T-cell (primary cell): ENCODE measurements around the gene EEF1A2. TPM values are rescaled to one million over a fixed set of nuclear protein-coding genes. Genes with fewer than 3 reads are reported as not detected.

ENCODE experiments used
- ATAC-seq, 4 experiments: fragments of 200-7000 bp in 3 of 4; fragments of 150-1000 bp in 1 of 4; cut with Tn5 transposase; replicated peaks in 1 of 4; 1 replicate in 3 of 4; 2 replicates in 1 of 4; pipeline ENCODE4 v1.10.0; 2021; ENCODE audit warnings: moderate library complexity in 3 of 4, mild to moderate bottlenecking in 2 of 4, moderate number of reproducible peaks in 1 of 4
- CTCF ChIA-PET, 2 donors: fragments of 300-600 bp; sonication (Branson Sonifier 250); formaldehyde crosslinking; loops; one replicate each; lab custom pipeline; 2022; ENCODE audit warnings: antibody characterized with exemption in 2 of 2; lab: Charles Lee
- POLR2A ChIA-PET, 2 donors: fragments of 300-600 bp; sonication (Branson Sonifier 250); formaldehyde crosslinking; loops; one replicate each; lab custom pipeline; 2022; ENCODE audit warnings: antibody characterized with exemption in 2 of 2; lab: Charles Lee
- DNase-seq, 35 experiments: peaks; one replicate each; pipeline versions ENCODE4 v3.0.0 to v3.0.0-alpha.2; 2013 to 2023
- H3K27ac ChIP-seq: one replicate; pipeline ENCODE4 v1.5.1; 2013; ENCODE audit warnings: low read length
- H3K27me3 ChIP-seq, 2 experiments: replicated peaks in 1 of 2; 1 replicate in 1 of 2; 2 replicates in 1 of 2; pipeline versions ENCODE4 v1.6.1 to v1.7.0; 2013; ENCODE audit warnings: low read length in 1 of 2, mixed read lengths in 1 of 2; ENCODE audit not compliant: control insufficient read depth in 2 of 2, insufficient read depth in 2 of 2; ENCODE audit errors: extremely low read depth in 1 of 2
- H3K36me3 ChIP-seq, 2 donors: 1 replicate in 1 of 2; 2 replicates in 1 of 2; pipeline versions ENCODE4 v1.6.1 to v1.7.0; 2013; ENCODE audit warnings: low read length in 1 of 2; ENCODE audit not compliant: control insufficient read depth in 2 of 2, insufficient read depth in 1 of 2; ENCODE audit errors: extremely low read depth in 1 of 2
- H3K4me1 ChIP-seq, 2 experiments: 1 replicate in 1 of 2; 2 replicates in 1 of 2; pipeline versions ENCODE4 v1.6.1 to v1.7.0; 2013; ENCODE audit warnings: low read length in 2 of 2, mixed read lengths in 1 of 2; ENCODE audit not compliant: insufficient read depth in 2 of 2, control insufficient read depth in 1 of 2; ENCODE audit errors: extremely low read depth in 1 of 2
- H3K4me3 ChIP-seq, 2 donors: 1 replicate in 1 of 2; 2 replicates in 1 of 2; pipeline versions ENCODE4 v1.5.1 to v1.7.0; 2013; ENCODE audit warnings: mild to moderate bottlenecking in 2 of 2, low read length in 1 of 2, moderate library complexity in 1 of 2; ENCODE audit not compliant: control insufficient read depth in 1 of 2; ENCODE audit errors: extremely low read depth in 1 of 2
- H3K9me3 ChIP-seq: 2 replicates; pipeline ENCODE4 v1.7.0; 2013
- H3K27ac Mint-ChIP-seq, 2 donors: one replicate each; pipeline ENCODE4 v1.8.0; 2020 to 2021; ENCODE audit warnings: mild to moderate bottlenecking in 2 of 2, mixed read lengths in 2 of 2
- H3K27me3 Mint-ChIP-seq, 2 donors: one replicate each; pipeline ENCODE4 v1.8.0; 2021 to 2022; ENCODE audit warnings: mixed read lengths in 2 of 2
- H3K36me3 Mint-ChIP-seq: one replicate; pipeline ENCODE4 v1.8.0; 2021; ENCODE audit warnings: mixed read lengths
- H3K4me1 Mint-ChIP-seq, 3 donors: one replicate each; pipeline ENCODE4 v1.8.0; 2020 to 2022; ENCODE audit warnings: mixed read lengths in 3 of 3, mild to moderate bottlenecking in 1 of 3
- H3K4me3 Mint-ChIP-seq, 3 donors: one replicate each; pipeline ENCODE4 v1.8.0; 2020 to 2022; ENCODE audit warnings: mild to moderate bottlenecking in 3 of 3, mixed read lengths in 3 of 3, moderate library complexity in 3 of 3
- H3K9me3 Mint-ChIP-seq, 3 donors: one replicate each; pipeline ENCODE4 v1.8.0; 2020 to 2022; ENCODE audit warnings: mixed read lengths in 3 of 3
- WGBS: methylation state at CpG from one replicate; pipeline ENCODE4 v1.1.5; 2013; ENCODE audit warnings: missing lambda C conversion rate; ENCODE audit not compliant: insufficient coverage; 5-methylcytosine and 5-hydroxymethylcytosine counted together
- total RNA-seq, 35 experiments: library from RNA in 6 of 35; stranded (reverse) in 6 of 35; fragments of 120-200 nt in 1 of 35; gene quantifications; one replicate each; pipeline versions ENCODE4 v1.2.1 to v1.2.4 and lab custom pipeline; 2013 to 2026

The EEF1A2 gene
- total RNA-seq, 5 donors from 2014 or later (not counting 1 experiment from before 2014, with no cell fraction given): 0.50 to 3.1 (median 1.1) TPM

- peaks cover 13 to 26% of the 10 kb centered on the region in 2 donors for H3K27me3 Mint-ChIP-seq
- H3K27ac Mint-ChIP-seq: no peak overlapping the region
- no peak overlapping the region for H3K4me3 ChIP-seq
- DNase-seq: no peak
- H3K27ac ChIP-seq: no peak overlapping the region
- H3K9me3 Mint-ChIP-seq: no peaks in the 10 kb centered on the region
- ChIA-PET POLR2A (interaction anchor here in 1 of 2 donors (0.7 kb wide), 1 partner anchor 265 kb away, joined by 3 read pairs; no protein-coding TSS in a partner anchor), CTCF (no interaction called here)
- H3K4me1 Mint-ChIP-seq: peaks cover 0 to 6% (median 4%) of the 10 kb centered on the region in 3 donors
- H3K4me3 Mint-ChIP-seq: no peak overlapping the region
- H3K36me3 ChIP-seq: no peaks in the 10 kb centered on the region
- peaks cover 0 to 29% of the 10 kb centered on the region in 2 experiments for H3K4me1 ChIP-seq
- no peak for ATAC-seq
- no peaks in the 10 kb centered on the region for H3K36me3 Mint-ChIP-seq
- 74% methylated on average over 4 of the region's 8 CpGs for WGBS
- peaks cover 0 to 66% of the 10 kb centered on the region in 2 experiments for H3K27me3 ChIP-seq
- H3K9me3 ChIP-seq: no peaks in the 10 kb centered on the region
These were observed 3.6 kb downstream of the EEF1A2 start for GRCh38 chr20:63495167-63495720.

- CTCF ChIA-PET: interaction anchor here in 1 of 2 donors (1.1 kb wide), 1 partner anchor 280 kb away, joined by 3 read pairs; no protein-coding TSS in a partner anchor
- ATAC-seq: no peak
These were observed 4.3 kb downstream of the EEF1A2 start for GRCh38 chr20:63494420-63495166.

GRCh38 chr20:63494084-63494419 lies 4.8 kb downstream of the EEF1A2 start:
- H3K4me1 Mint-ChIP-seq: peaks cover 0 to 6% (median 4%) of the 10 kb centered on the region in 3 donors
- H3K27me3 Mint-ChIP-seq: peaks cover 13 to 34% of the 10 kb centered on the region in 2 donors
- no peak overlapping the region for H3K27ac Mint-ChIP-seq
- Histone ChIP-seq H3K4me3 (no peak overlapping the region), H3K9me3 (no peaks in the 10 kb centered on the region), H3K4me1 (peaks cover 0 to 21% of the 10 kb centered on the region in 2 experiments), H3K27ac (no peak overlapping the region), H3K36me3 (no peaks in the 10 kb centered on the region), H3K27me3 (peaks cover 0 to 65% of the 10 kb centered on the region in 2 experiments)
- ATAC-seq (no peak), DNase-seq (no peak)
- POLR2A ChIA-PET: no interaction called here
- no peak overlapping the region for H3K4me3 Mint-ChIP-seq
- H3K36me3 Mint-ChIP-seq: no peaks in the 10 kb centered on the region
- no peaks in the 10 kb centered on the region for H3K9me3 Mint-ChIP-seq
- CTCF ChIA-PET: interaction anchor here (0.5 to 1.2 kb wide), 3 partner anchors 22 to 279 kb away, joined by 3 to 7 read pairs (median 3); no protein-coding TSS in a partner anchor
- WGBS: 88% methylated on average over 7 of the region's 7 CpGs

More at GRCh38 chr20:63494420-63495166, 4.3 kb downstream of the EEF1A2 start:
- Mint-ChIP-seq H3K36me3 (no peaks in the 10 kb centered on the region), H3K27me3 (peaks cover 13 to 31% of the 10 kb centered on the region in 2 donors), H3K4me3 (no peak overlapping the region), H3K4me1 (peaks cover 0 to 6% (median 4%) of the 10 kb centered on the region in 3 donors), H3K27ac (no peak overlapping the region), H3K9me3 (no peaks in the 10 kb centered on the region)
- no peak for DNase-seq
- POLR2A ChIA-PET: no interaction called here
- Histone ChIP-seq H3K27ac (no peak overlapping the region), H3K27me3 (peaks cover 0 to 64% of the 10 kb centered on the region in 2 experiments), H3K4me3 (no peak overlapping the region), H3K9me3 (no peaks in the 10 kb centered on the region), H3K36me3 (no peaks in the 10 kb centered on the region), H3K4me1 (peaks cover 0 to 26% of the 10 kb centered on the region in 2 experiments)
- 84% methylated on average over 48 of the region's 51 CpGs for WGBS

- ATAC-seq: no peak
- Histone ChIP-seq H3K27ac (no peak overlapping the region), H3K36me3 (no peaks in the 10 kb centered on the region), H3K4me1 (peaks cover 0 to 20% of the 10 kb centered on the region in 2 experiments), H3K4me3 (no peak overlapping the region), H3K27me3 (peaks cover 0 to 69% of the 10 kb centered on the region in 2 experiments), H3K9me3 (no peaks in the 10 kb centered on the region)
- no peak for DNase-seq
- H3K4me3 Mint-ChIP-seq: no peak overlapping the region
- no peak overlapping the region for H3K27ac Mint-ChIP-seq
- ChIA-PET POLR2A (no interaction called here), CTCF (interaction anchor here (0.5 to 1.2 kb wide), 3 partner anchors 22 to 279 kb away, joined by 3 to 7 read pairs (median 3); no protein-coding TSS in a partner anchor)
- no peaks in the 10 kb centered on the region for H3K9me3 Mint-ChIP-seq
- H3K4me1 Mint-ChIP-seq: peaks cover 0 to 6% (median 4%) of the 10 kb centered on the region in 3 donors
- WGBS: 67% methylated on average over 13 of the region's 13 CpGs
- H3K36me3 Mint-ChIP-seq: no peaks in the 10 kb centered on the region
- peaks cover 13 to 37% of the 10 kb centered on the region in 2 donors for H3K27me3 Mint-ChIP-seq
These were observed 5.3 kb downstream of the EEF1A2 start for GRCh38 chr20:63493563-63494020.

GRCh38 chr20:63492982-63493381 lies 5.9 kb downstream of the EEF1A2 start:
- H3K9me3 Mint-ChIP-seq: no peaks in the 10 kb centered on the region
- H3K36me3 Mint-ChIP-seq: no peaks in the 10 kb centered on the region
- H3K27ac Mint-ChIP-seq: no peak overlapping the region

GRCh38 chr20:63492518-63492917 lies 6.4 kb downstream of the EEF1A2 start:
- peaks cover 0 to 65% of the 10 kb centered on the region in 2 experiments for H3K27me3 ChIP-seq
- H3K4me1 ChIP-seq: peaks cover 0 to 11% of the 10 kb centered on the region in 2 experiments
- no peaks in the 10 kb centered on the region for H3K36me3 Mint-ChIP-seq
- ChIA-PET CTCF (no interaction called here), POLR2A (no interaction called here)
- no peak overlapping the region for H3K4me3 ChIP-seq
- 92% methylated on average over 2 of the region's 2 CpGs for WGBS
- H3K9me3 Mint-ChIP-seq: no peaks in the 10 kb centered on the region
- no peak overlapping the region for H3K4me3 Mint-ChIP-seq
- H3K36me3 ChIP-seq: no peaks in the 10 kb centered on the region
- ATAC-seq (no peak), DNase-seq (no peak)
- H3K4me1 Mint-ChIP-seq: peaks cover 0 to 6% (median 4%) of the 10 kb centered on the region in 3 donors
- peaks cover 13 to 34% of the 10 kb centered on the region in 2 donors for H3K27me3 Mint-ChIP-seq
- H3K27ac ChIP-seq: no peak overlapping the region
- H3K27ac Mint-ChIP-seq: no peak overlapping the region
- no peaks in the 10 kb centered on the region for H3K9me3 ChIP-seq

More at GRCh38 chr20:63492982-63493381, 5.9 kb downstream of the EEF1A2 start:
- ChIA-PET CTCF (interaction anchor here in 1 of 2 donors (1.2 kb wide), 1 partner anchor 38 kb away, joined by 3 read pairs; no protein-coding TSS in a partner anchor), POLR2A (no interaction called here)
- Mint-ChIP-seq H3K4me1 (peaks cover 0 to 6% (median 4%) of the 10 kb centered on the region in 3 donors), H3K4me3 (no peak overlapping the region), H3K27me3 (peaks cover 13 to 37% of the 10 kb centered on the region in 2 donors)
- Histone ChIP-seq H3K4me1 (peaks cover 0 to 14% of the 10 kb centered on the region in 2 experiments), H3K9me3 (no peaks in the 10 kb centered on the region), H3K4me3 (no peak overlapping the region), H3K36me3 (no peaks in the 10 kb centered on the region), H3K27ac (no peak overlapping the region), H3K27me3 (peaks cover 0 to 65% of the 10 kb centered on the region in 2 experiments)
- ATAC-seq: no peak
- 91% methylated on average over 12 of the region's 14 CpGs for WGBS
- no peak for DNase-seq
